Neural cell (in vitro differentiated cells): ENCODE results near the gene RAB11FIP4.

ENCODE experiments used
- EP300 ChIP-seq: fragments of 450-650 bp; conservative IDR thresholded peaks from 2 replicates; pipeline ENCODE4 v1.6.1; 2014; ENCODE audit warnings: antibody characterized with exemption, mild to moderate bottlenecking, moderate library complexity; ENCODE audit not compliant: poor library complexity, severe bottlenecking
- TF ChIP-seq, protein P1 (sequence below): fragments of 450-650 bp; IDR thresholded peaks from 2 replicates; pipeline ENCODE4 v1.5.1; 2014; ENCODE audit warnings: antibody characterized with exemption, mild to moderate bottlenecking, moderate library complexity; ENCODE audit not compliant: poor library complexity, severe bottlenecking

DNA sequence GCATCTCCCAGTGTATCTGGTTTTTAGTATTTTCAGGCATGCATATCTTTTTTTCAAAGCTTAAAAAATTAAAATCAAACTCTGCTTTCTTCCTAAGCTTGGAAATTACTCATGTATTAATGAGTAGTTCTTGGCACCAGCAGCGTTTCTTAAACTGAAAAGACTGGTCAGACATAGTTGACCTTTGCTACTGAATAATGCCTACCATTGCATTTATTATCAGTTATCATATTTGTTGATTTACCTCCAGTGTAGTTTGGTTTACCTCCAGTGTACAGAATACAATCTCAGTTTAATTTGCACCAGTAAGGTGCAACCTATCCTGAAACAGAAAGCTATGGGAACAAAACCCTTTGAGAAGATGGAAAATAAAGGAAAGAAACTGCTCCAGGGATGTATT, 35.5 kb upstream of the RAB11FIP4 start:
- no peak for TF ChIP-seq EP300
- TF ChIP-seq, protein P1, sequence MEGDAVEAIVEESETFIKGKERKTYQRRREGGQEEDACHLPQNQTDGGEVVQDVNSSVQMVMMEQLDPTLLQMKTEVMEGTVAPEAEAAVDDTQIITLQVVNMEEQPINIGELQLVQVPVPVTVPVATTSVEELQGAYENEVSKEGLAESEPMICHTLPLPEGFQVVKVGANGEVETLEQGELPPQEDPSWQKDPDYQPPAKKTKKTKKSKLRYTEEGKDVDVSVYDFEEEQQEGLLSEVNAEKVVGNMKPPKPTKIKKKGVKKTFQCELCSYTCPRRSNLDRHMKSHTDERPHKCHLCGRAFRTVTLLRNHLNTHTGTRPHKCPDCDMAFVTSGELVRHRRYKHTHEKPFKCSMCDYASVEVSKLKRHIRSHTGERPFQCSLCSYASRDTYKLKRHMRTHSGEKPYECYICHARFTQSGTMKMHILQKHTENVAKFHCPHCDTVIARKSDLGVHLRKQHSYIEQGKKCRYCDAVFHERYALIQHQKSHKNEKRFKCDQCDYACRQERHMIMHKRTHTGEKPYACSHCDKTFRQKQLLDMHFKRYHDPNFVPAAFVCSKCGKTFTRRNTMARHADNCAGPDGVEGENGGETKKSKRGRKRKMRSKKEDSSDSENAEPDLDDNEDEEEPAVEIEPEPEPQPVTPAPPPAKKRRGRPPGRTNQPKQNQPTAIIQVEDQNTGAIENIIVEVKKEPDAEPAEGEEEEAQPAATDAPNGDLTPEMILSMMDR = no peak
